Stimulated activated naive B cell treated with anti-CD40 and anti-IgM and Interleukin-4, amounts not matched to agents 10 μg/mL and 1 μg/mL and 100 μg/mL, for 72 hours (primary cell): ENCODE measurements around the gene ZNF619.
"Not testable (repeated sequence)": the region's sequence is repeated elsewhere in the genome, so short reads cannot be mapped to it uniquely, and the experiment has no call there.

Experiments used
- ATAC-seq, 2 donors: fragments of 150-1000 bp; cut with Tn5 transposase; replicated peaks; 2 replicates each; pipeline ENCODE4 v1.10.0; 2021; ENCODE audit warnings: moderate library complexity in 1 of 2
- DNase-seq: peaks from one replicate; pipeline ENCODE4 v3.0.0; 2021
- H3K27ac Mint-ChIP-seq: one replicate; pipeline ENCODE4 v1.8.0; 2022; ENCODE audit warnings: mild to moderate bottlenecking, mixed read lengths
- H3K27me3 Mint-ChIP-seq, 2 donors: one replicate each; pipeline ENCODE4 v1.8.0; 2022; ENCODE audit warnings: mixed read lengths in 2 of 2
- H3K36me3 Mint-ChIP-seq, 2 donors: one replicate each; pipeline ENCODE4 v1.8.0; 2022; ENCODE audit warnings: mixed read lengths in 2 of 2, mild to moderate bottlenecking in 1 of 2
- H3K4me1 Mint-ChIP-seq, 2 donors: one replicate each; pipeline ENCODE4 v1.8.0; 2022; ENCODE audit warnings: mixed read lengths in 2 of 2, mild to moderate bottlenecking in 1 of 2
- H3K4me3 Mint-ChIP-seq, 2 donors: one replicate each; pipeline ENCODE4 v1.8.0; 2022; ENCODE audit warnings: mild to moderate bottlenecking in 2 of 2, mixed read lengths in 2 of 2, moderate library complexity in 1 of 2
- H3K9me3 Mint-ChIP-seq, 2 donors: one replicate each; pipeline ENCODE4 v1.8.0; 2022; ENCODE audit warnings: mixed read lengths in 2 of 2, mild to moderate bottlenecking in 1 of 2

The ZNF619 gene

DNA sequence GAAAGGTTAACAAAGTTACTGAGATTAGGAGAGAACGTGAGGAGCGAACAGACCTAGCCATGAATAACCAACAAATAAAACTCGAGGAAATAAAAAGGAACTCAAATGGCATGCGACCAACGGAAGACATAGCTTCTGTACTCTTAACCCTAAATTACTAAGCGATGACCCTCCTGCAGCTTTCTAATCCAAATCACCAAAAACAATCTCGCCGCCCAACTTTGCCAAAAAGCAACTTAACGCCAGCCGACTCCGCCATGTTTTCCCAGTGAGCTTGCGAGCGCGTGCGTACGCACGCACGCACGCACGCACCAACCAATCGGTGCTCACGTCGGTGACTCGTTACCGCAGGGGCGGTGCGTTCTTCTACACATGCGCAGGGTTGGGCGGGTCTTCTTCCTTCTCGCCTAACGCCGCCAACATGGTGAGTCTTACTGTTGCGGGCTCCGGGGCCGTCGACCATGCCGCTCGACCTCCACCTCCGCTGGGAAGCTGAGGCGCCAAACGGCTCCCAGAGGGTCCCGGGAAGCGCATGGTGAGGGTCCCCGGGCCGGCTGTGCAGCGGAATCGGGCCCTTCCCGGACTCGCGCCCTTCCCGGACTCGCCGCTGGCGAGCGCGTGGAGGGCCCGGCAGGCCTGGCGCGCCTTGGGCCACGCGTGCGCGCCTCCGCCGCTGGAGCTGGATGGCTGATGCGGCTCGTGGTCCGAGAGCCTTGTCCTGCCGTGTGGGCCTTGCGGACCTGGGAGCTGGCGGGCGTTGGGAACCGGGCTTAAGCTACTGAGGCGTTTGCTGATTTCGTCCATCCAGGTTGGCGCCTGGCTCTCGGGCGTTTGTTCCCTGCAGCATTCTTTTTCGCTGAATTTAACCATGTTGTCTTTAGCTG, 19.7 kb upstream of the ZNF619 start, which contains the start of gene RPL14:
Gene RPL14, plus strand, starts transcription at position 400 of the 884 bp plus-strand sequence. Its CDS starts 133 bp downstream, at position 533.
- Mint-ChIP-seq H3K27me3 (no peaks in the 10 kb centered on the region), H3K4me3 (peak within 1 kb of the TSS; percentile 85 to 87), H3K27ac (peak within 1 kb of the TSS; percentile 93), H3K4me1 (peaks cover 15 to 44% of the 10 kb centered on the region in 2 donors), H3K36me3 (peaks cover 27 to 40% of the 10 kb centered on the region in 2 donors), H3K9me3 (peaks cover 0 to 2% of the 10 kb centered on the region in 2 donors)
- DNase-seq (peak; percentile 91), ATAC-seq (peak; percentile 76 to 77)

DNA sequence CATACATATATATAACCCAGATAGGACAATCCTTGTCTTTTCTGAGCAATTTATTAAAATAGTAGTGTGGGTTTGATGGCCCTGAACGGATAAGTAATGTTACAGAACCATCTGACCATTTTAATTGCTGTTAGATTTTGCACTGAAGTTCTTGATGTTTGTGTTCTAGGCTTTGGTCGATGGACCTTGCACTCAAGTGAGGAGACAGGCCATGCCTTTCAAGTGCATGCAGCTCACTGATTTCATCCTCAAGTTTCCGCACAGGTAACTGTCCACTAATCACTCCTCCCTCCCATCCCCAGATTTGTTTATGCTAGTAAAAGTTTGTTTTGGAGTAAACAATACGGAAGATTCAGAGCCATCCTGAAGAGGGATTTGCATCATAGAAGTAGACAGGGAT, 18.4 kb upstream of the ZNF619 start:
- H3K4me3 Mint-ChIP-seq = peak overlapping the region; percentile 85 to 87
- ATAC-seq (no peak), DNase-seq (no peak)
- H3K27ac Mint-ChIP-seq = peak overlapping the region; percentile 93
- peaks cover 34 to 50% of the 10 kb centered on the region in 2 donors for H3K36me3 Mint-ChIP-seq
- H3K4me1 Mint-ChIP-seq = peaks cover 9 to 34% of the 10 kb centered on the region in 2 donors
- H3K9me3 Mint-ChIP-seq = peaks cover 0 to 2% of the 10 kb centered on the region in 2 donors
- H3K27me3 Mint-ChIP-seq = no peaks in the 10 kb centered on the region

DNA sequence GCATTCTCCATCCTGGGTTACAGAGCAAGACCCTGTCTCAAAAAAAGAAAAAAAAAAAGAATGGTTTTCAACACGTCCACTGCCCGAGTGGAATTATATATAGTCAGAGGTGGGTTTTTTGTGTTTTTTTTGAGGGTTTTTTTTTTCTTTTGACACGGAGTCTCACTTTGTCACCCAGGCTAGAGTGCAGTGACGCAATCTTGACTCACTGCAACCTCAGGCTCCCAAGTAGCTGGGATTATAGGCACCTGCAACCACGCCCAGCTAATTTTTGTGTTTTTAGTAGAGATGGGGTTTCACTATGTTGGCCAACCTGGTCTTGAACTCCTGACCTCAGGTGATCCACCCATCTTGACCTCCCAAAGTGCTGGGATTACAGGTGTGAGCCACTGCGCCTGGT, 16.4 kb upstream of the ZNF619 start:
- not testable (repeated sequence) for H3K4me3 Mint-ChIP-seq, H3K9me3 Mint-ChIP-seq, ATAC-seq, H3K27me3 Mint-ChIP-seq, DNase-seq
- peaks cover 21 to 36% of the 10 kb centered on the region in 2 donors for H3K4me1 Mint-ChIP-seq
- H3K36me3 Mint-ChIP-seq = peaks cover 50 to 66% of the 10 kb centered on the region in 2 donors
- H3K27ac Mint-ChIP-seq = peak overlapping the region; percentile 25

DNA sequence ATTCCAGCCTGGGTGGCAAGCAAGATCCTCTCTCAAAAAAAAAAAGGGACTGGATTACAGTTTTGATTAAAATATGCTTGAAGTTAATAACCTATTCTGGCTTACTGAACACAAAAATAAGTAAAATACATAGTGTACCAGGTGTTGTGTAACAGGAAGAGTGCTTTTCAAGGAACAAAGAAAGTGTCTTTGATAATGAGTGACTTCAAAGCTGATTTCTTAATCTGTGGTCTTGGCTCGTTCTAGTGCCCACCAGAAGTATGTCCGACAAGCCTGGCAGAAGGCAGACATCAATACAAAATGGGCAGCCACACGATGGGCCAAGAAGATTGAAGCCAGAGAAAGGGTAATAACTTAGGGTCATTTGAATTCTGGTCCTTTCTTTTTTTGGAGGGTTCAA, 15.8 kb upstream of the ZNF619 start:
- ATAC-seq = no peak
- H3K27ac Mint-ChIP-seq = no peak overlapping the region
- DNase-seq = no peak
- no peak overlapping the region for H3K4me3 Mint-ChIP-seq
- no peaks in the 10 kb centered on the region for H3K9me3 Mint-ChIP-seq
- no peaks in the 10 kb centered on the region for H3K27me3 Mint-ChIP-seq
- peaks cover 26 to 34% of the 10 kb centered on the region in 2 donors for H3K4me1 Mint-ChIP-seq
- peaks cover 57 to 73% of the 10 kb centered on the region in 2 donors for H3K36me3 Mint-ChIP-seq

DNA sequence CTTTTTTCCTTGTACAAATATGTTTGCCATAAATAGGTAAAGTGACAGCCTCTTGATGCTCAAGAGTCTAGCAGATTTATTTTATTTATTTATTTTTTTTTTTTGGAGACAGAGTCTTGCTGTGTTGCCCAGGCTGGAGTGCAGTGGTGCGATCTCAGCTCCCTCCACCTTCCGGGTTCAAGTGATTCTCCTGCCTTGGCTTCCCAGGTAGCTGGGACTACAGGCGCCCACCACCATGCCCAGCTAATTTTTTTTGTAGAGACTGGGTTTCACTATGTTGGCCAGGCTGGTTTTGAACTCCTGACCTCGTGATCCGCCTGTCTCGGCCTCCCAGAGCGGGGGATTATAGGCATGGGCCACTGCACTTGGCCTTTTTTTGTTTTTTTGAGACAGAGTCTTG, 14.1 kb upstream of the ZNF619 start:
- H3K27me3 Mint-ChIP-seq, H3K4me3 Mint-ChIP-seq, DNase-seq, H3K9me3 Mint-ChIP-seq, ATAC-seq: not testable (repeated sequence)
- H3K4me1 Mint-ChIP-seq = peaks cover 27 to 32% of the 10 kb centered on the region in 2 donors
- peak overlapping the region; percentile 67 for H3K27ac Mint-ChIP-seq
- peaks cover 58 to 74% of the 10 kb centered on the region in 2 donors for H3K36me3 Mint-ChIP-seq

DNA sequence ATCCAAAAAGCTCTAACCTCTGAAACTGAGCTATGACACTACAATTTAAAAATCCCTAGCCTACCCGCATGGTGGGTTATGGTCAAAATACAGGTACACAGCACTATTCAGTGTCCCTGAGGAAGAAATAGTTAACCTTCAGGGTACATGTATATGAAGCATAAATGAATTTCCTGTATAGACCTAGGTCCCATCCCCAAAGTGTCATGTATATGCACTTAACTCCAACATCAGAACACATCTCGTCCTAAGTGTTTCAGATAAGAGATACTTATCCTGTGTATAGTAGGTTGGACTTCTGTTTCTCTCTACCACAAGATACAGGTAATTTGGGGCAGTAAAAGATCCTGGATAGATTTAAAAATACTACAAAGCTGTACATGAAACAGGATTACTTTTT, 13.3 kb upstream of the ZNF619 start:
- Mint-ChIP-seq H3K9me3 (no peaks in the 10 kb centered on the region), H3K4me3 (no peak overlapping the region), H3K4me1 (peaks cover 24 to 25% of the 10 kb centered on the region in 2 donors), H3K27me3 (no peaks in the 10 kb centered on the region), H3K27ac (no peak overlapping the region), H3K36me3 (peaks cover 52 to 70% of the 10 kb centered on the region in 2 donors)
- ATAC-seq = no peak
- no peak for DNase-seq

DNA sequence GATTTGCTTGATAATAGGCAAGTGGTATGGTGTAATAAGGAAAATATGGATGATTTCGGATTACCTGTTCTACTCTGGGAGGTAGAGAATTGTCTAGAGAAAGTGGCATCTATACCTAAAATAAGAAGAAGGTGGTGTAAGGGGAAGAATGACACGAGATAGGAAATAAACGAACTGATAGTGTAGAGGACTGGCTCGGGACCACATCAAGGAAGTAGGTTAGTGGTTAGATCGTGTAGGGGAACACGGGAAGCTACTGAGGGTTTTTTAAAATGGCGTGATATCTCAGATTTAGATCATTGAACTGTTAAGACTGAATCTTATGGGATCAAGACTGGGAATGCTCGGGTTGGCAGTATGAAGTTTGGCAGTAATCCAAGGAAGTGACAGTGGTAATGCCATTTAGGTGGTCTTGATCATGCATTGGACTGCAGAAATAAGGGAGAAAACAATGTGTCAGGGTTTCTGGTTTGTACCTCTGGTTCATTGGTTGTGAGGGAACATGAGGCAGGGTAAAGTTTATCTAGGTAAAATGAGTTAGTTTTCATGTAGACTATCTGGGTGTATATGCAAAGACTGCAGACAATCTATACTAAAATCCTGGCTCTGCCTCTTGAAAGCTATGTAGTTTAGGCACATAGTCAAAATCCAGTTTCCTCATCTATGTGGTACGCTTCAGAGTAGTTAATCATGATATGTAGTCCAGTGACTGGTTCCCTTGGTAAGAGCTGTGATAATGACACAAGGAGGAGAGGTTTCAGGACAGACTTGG, 12.4 kb upstream of the ZNF619 start:
- H3K4me3 Mint-ChIP-seq = no peak overlapping the region
- peaks cover 50 to 63% of the 10 kb centered on the region in 2 donors for H3K36me3 Mint-ChIP-seq
- no peaks in the 10 kb centered on the region for H3K27me3 Mint-ChIP-seq
- ATAC-seq = peak in 1 of 2 donors; percentile 33
- H3K4me1 Mint-ChIP-seq = peaks cover 21 to 23% of the 10 kb centered on the region in 2 donors
- no peaks in the 10 kb centered on the region for H3K9me3 Mint-ChIP-seq
- DNase-seq = no peak
- peak overlapping the region; percentile 48 for H3K27ac Mint-ChIP-seq

DNA sequence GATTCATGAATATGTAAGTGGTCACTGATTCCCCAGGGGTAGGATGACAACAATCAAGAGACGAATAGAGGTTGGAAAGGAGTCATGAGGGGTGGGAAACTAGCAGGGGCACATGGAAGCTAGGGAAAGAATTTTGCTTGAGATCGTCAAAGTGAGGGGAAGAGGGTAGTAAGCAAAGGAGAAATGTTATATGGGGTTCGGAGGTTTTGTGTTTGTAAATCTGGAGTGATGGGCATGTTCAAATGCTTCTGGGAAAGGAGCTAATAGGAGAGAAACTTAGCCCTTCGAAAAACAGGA, 11.9 kb upstream of the ZNF619 start:
- H3K36me3 Mint-ChIP-seq = peaks cover 50 to 63% of the 10 kb centered on the region in 2 donors
- peak overlapping the region; percentile 6 for H3K27ac Mint-ChIP-seq
- H3K27me3 Mint-ChIP-seq = no peaks in the 10 kb centered on the region
- H3K4me1 Mint-ChIP-seq = peaks cover 21 to 23% of the 10 kb centered on the region in 2 donors
- no peaks in the 10 kb centered on the region for H3K9me3 Mint-ChIP-seq
- no peak for DNase-seq
- no peak for ATAC-seq
- no peak overlapping the region for H3K4me3 Mint-ChIP-seq

DNA sequence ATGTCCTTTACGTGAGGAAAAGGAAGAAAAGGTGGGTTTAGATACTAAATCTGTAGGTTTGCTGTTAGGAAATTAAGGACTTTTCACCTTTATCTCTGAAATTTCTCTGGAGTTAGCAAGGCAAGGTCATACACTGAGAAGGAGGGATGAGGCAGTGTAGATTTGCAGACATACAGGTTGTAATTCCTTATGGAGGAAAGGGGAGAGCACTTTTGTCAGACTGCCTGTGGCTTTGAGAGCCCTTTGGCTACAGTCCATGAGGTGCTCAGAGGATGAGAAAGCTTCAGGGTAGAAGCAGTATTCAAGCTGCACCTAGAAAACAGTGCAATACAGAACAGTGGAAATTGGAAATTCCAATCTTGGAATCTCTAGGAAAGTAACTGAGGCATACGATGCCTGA, 11.5 kb upstream of the ZNF619 start:
- no peak for DNase-seq
- no peak for ATAC-seq
- Mint-ChIP-seq H3K9me3 (no peaks in the 10 kb centered on the region), H3K27ac (peak overlapping the region; percentile 79), H3K4me3 (no peak overlapping the region), H3K36me3 (peaks cover 46 to 59% of the 10 kb centered on the region in 2 donors), H3K27me3 (no peaks in the 10 kb centered on the region), H3K4me1 (peaks cover 21% of the 10 kb centered on the region in 2 donors)

DNA sequence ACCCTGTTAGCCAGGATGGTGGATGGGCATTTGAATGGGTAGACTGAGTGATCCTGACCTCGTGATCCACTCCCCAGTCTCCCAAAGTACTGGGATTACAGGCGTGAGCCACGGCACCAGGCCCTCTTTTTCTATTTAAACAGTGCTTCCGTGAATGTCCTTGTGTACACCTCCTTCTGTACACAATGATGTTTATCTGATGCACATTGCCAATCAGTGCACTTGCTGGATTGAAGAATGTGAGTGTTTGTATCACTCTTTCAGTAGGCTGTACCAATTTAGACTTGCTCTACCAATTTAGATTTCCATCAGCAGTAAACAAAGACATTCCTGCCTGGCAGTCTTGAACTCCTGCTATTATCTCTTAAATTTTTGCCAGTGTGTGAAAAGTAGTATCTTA, 8.9 kb upstream of the ZNF619 start:
- DNase-seq (no peak), ATAC-seq (no peak)
- Mint-ChIP-seq H3K4me1 (peaks cover 21% of the 10 kb centered on the region in 2 donors), H3K27me3 (no peaks in the 10 kb centered on the region), H3K9me3 (no peaks in the 10 kb centered on the region), H3K27ac (no peak overlapping the region), H3K36me3 (peaks cover 36 to 42% of the 10 kb centered on the region in 2 donors), H3K4me3 (no peak overlapping the region)

DNA sequence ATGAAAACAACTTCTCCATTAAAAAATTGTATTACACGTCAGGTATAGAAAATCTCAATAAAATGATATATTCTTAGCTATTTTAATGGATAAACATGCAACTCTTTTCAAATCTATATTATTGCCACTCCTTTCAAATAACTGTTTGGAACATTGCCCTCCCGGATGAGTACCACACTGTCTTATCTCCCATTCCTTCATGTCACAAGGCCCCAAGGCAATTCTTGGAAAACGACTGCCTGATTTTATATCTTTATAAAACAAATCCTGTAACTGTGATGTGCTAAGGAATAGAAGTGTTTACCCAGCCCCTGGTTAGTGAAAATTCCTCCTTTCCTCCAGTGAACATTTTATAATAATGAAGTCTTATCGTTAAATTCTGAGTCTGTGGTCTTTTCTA, 6.2 kb upstream of the ZNF619 start:
- Mint-ChIP-seq H3K27ac (no peak overlapping the region), H3K4me3 (no peak overlapping the region), H3K4me1 (peaks cover 5 to 8% of the 10 kb centered on the region in 2 donors), H3K36me3 (peaks cover 13 to 18% of the 10 kb centered on the region in 2 donors), H3K9me3 (no peaks in the 10 kb centered on the region), H3K27me3 (no peaks in the 10 kb centered on the region)
- DNase-seq (no peak), ATAC-seq (no peak)

DNA sequence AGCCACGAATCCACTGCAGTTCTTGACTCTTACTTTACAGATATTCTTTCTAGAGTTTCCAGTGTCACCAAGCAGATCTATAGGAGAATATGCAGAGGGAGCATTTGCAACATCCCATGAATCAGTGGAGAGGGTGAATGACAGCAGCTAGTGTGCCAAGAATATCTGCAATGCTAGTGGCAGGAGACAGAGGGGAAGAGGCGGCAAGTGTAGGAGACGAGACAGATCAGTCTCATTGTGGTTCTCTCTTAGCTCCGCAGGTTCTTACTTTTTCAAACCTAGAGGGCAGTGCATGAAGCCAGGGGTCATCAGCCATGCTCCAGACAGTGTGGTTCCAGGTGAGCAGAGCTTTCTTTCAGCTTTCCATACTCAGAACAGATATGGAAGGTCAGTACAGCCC, 744 bp downstream of the ZNF619 start:
- Mint-ChIP-seq H3K27ac (peak overlapping the region; percentile 95), H3K36me3 (peaks cover 37 to 38% of the 10 kb centered on the region in 2 donors), H3K4me3 (peak overlapping the region; percentile 92 to 95), H3K27me3 (no peaks in the 10 kb centered on the region), H3K9me3 (no peaks in the 10 kb centered on the region), H3K4me1 (peaks cover 20 to 38% of the 10 kb centered on the region in 2 donors)
- DNase-seq = no peak
- no peak for ATAC-seq

DNA sequence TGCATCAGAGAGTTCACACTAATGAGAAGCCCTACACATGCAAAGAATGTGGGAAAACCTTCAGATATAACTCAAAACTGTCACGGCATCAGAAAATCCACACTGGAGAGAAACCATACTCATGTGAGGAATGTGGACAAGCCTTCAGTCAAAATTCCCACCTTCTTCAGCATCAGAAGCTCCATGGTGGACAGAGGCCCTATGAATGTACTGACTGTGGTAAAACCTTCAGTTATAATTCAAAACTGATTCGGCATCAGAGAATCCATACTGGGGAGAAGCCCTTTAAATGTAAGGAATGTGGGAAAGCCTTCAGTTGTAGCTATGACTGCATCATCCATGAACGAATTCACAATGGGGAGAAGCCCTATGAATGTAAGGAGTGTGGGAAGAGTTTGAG, 10.2 kb downstream of the ZNF619 start:
- H3K9me3 Mint-ChIP-seq = peaks cover 14 to 15% of the 10 kb centered on the region in 2 donors
- DNase-seq = no peak
- H3K36me3 Mint-ChIP-seq = peaks cover 58 to 66% of the 10 kb centered on the region in 2 donors
- no peak overlapping the region for H3K4me3 Mint-ChIP-seq
- ATAC-seq = no peak
- peaks cover 2 to 4% of the 10 kb centered on the region in 2 donors for H3K4me1 Mint-ChIP-seq
- no peaks in the 10 kb centered on the region for H3K27me3 Mint-ChIP-seq
- no peak overlapping the region for H3K27ac Mint-ChIP-seq

DNA sequence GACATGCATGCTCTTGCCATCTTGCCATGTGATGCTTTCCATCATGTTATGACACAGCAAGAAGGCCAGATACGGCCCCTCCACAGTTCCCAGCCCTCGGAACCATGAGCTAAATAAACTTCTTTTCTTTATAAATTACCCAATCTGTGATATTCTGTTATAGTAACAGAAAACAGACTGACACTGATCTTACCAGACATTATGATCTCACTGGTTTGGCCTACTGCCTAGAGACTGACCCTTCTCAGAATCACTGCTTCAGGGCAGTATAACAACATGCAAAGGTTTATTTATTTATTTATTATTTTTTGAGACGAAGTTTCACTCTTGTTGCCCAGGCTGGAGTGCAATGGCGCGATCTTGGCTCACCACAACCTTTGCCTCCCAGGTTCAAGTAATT, 14.0 kb downstream of the ZNF619 start:
- Mint-ChIP-seq H3K4me1 (peaks cover 0 to 2% of the 10 kb centered on the region in 2 donors), H3K27ac (no peak overlapping the region), H3K27me3 (no peaks in the 10 kb centered on the region), H3K36me3 (peaks cover 42 to 53% of the 10 kb centered on the region in 2 donors), H3K4me3 (no peak overlapping the region), H3K9me3 (peaks cover 14% of the 10 kb centered on the region in 2 donors)
- no peak for ATAC-seq
- DNase-seq = no peak
